SK-N-SH (cell line): ENCODE results near the gene GLUL.

Experiments used
- CHD2 ChIP-seq: fragments of 150-350 bp; IDR thresholded peaks from 2 replicates; pipeline ENCODE4 v1.6.1; 2018; ENCODE audit warnings: low read length; ENCODE audit not compliant: partially characterized antibody
- ELF1 ChIP-seq: IDR thresholded peaks from 2 replicates; pipeline ENCODE4 v1.4.0; 2012
- EZH2phosphoT487 ChIP-seq: fragments of 200-600 bp; sonication (generic); IDR thresholded peaks from 2 replicates; pipeline ENCODE4 v1.6.1; 2017; ENCODE audit warnings: low read depth, mixed run types, mild to moderate bottlenecking, antibody characterized with exemption, moderate library complexity, borderline replicate concordance
- FOXM1 ChIP-seq: IDR thresholded peaks from 2 replicates; pipeline ENCODE4 v1.4.0; 2012; ENCODE audit warnings: low read depth, mild to moderate bottlenecking
- GABPA ChIP-seq: IDR thresholded peaks from 2 replicates; pipeline ENCODE4 v1.4.0; 2012; ENCODE audit warnings: low read depth, mild to moderate bottlenecking
- NRF1 ChIP-seq: IDR thresholded peaks from 2 replicates; pipeline ENCODE4 v1.6.1; 2012; ENCODE audit warnings: low read depth, mild to moderate bottlenecking, low read length
- POLR2AphosphoS5 ChIP-seq: IDR thresholded peaks from 2 replicates; pipeline ENCODE4 v1.6.1; 2012; ENCODE audit warnings: low read depth, low read length
- SIN3A ChIP-seq: IDR thresholded peaks from 2 replicates; pipeline ENCODE4 v1.6.1; 2012; ENCODE audit warnings: low read depth, mild to moderate bottlenecking, low read length, moderate library complexity, borderline replicate concordance
- TAF1 ChIP-seq: IDR thresholded peaks from 2 replicates; pipeline ENCODE4 v1.6.1; 2012; ENCODE audit warnings: low read depth, mild to moderate bottlenecking, low read length, moderate library complexity, borderline replicate concordance
- TCF12 ChIP-seq: IDR thresholded peaks from 2 replicates; pipeline ENCODE4 v1.4.0; 2012
- TF ChIP-seq, protein P1 (sequence below): fragments of 200-600 bp; sonication (generic); IDR thresholded peaks from 2 replicates; pipeline ENCODE4 v1.6.1; 2017; ENCODE audit warnings: antibody characterized with exemption, mild to moderate bottlenecking, moderate library complexity
- TF ChIP-seq, protein P2 (sequence below): IDR thresholded peaks from 2 replicates; pipeline ENCODE4 v1.4.0; 2012; ENCODE audit warnings: low read depth, borderline replicate concordance

DNA sequence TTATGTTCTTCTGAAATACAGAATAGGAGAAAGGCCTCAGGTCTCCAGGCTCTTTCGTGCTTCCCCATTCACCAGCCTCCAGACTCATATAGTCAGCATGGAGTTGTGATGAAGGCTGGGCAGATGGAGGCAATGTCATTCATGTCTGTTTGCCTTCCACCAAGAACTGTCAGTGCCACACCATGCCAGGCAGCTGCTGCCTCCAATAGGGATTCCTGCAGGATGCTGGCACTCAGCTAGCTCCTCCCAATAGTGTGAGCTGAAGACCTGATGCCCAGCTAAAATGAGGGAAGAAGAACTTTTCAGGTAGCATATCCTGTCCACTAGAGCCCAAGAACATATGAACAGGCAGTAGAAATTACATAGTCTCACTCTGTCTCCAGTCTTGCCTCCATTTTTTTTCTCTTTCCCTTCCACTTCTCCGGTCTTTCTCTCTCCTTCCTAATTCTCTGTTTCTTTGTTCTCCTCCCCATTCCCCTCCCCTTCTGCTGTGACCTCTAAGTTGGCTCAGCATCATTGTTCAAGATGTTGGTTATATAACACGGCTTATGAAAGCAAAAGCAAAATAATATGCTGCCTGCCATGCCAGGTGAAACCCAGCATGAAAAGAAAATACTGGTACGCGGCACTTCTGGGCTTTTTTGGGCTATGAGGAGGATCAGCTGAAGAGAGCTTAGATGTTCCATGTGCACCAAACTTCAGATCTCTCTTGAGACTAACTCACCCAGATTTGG, 17.3 kb downstream of the GLUL start:
- no peak for TF ChIP-seq ELF1
- TF ChIP-seq, protein P1, sequence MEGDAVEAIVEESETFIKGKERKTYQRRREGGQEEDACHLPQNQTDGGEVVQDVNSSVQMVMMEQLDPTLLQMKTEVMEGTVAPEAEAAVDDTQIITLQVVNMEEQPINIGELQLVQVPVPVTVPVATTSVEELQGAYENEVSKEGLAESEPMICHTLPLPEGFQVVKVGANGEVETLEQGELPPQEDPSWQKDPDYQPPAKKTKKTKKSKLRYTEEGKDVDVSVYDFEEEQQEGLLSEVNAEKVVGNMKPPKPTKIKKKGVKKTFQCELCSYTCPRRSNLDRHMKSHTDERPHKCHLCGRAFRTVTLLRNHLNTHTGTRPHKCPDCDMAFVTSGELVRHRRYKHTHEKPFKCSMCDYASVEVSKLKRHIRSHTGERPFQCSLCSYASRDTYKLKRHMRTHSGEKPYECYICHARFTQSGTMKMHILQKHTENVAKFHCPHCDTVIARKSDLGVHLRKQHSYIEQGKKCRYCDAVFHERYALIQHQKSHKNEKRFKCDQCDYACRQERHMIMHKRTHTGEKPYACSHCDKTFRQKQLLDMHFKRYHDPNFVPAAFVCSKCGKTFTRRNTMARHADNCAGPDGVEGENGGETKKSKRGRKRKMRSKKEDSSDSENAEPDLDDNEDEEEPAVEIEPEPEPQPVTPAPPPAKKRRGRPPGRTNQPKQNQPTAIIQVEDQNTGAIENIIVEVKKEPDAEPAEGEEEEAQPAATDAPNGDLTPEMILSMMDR, result no peak
- no peak for TF ChIP-seq FOXM1
- no peak for TF ChIP-seq EZH2phosphoT487
- TF ChIP-seq TAF1, result no peak
- no peak for TF ChIP-seq GABPA
- no peak for TF ChIP-seq POLR2AphosphoS5
- no peak for TF ChIP-seq SIN3A
- TF ChIP-seq NRF1, result no peak
- no peak for TF ChIP-seq TCF12
- TF ChIP-seq CHD2, result no peak
- TF ChIP-seq, protein P2, sequence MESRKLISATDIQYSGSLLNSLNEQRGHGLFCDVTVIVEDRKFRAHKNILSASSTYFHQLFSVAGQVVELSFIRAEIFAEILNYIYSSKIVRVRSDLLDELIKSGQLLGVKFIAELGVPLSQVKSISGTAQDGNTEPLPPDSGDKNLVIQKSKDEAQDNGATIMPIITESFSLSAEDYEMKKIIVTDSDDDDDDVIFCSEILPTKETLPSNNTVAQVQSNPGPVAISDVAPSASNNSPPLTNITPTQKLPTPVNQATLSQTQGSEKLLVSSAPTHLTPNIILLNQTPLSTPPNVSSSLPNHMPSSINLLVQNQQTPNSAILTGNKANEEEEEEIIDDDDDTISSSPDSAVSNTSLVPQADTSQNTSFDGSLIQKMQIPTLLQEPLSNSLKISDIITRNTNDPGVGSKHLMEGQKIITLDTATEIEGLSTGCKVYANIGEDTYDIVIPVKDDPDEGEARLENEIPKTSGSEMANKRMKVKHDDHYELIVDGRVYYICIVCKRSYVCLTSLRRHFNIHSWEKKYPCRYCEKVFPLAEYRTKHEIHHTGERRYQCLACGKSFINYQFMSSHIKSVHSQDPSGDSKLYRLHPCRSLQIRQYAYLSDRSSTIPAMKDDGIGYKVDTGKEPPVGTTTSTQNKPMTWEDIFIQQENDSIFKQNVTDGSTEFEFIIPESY, result no peak
